Epithelial cell of proximal tubule (primary cell): Measurements from ENCODE around the gene TBCD. TPM values are rescaled to one million over a fixed set of nuclear protein-coding genes. Genes with fewer than 3 reads are reported as not detected.

Source experiments
- DNase-seq: peaks from one replicate; pipeline ENCODE4 v3.0.0-alpha.2; 2011; ENCODE audit warnings: low read depth
- H3K4me3 ChIP-seq: 2 replicates; pipeline ENCODE4 v1.5.1; 2011; ENCODE audit warnings: low read depth, mild to moderate bottlenecking, low read length
- CTCF ChIP-seq: conservative IDR thresholded peaks from 2 replicates; pipeline ENCODE4 v1.5.1; 2012; ENCODE audit warnings: low read depth, mild to moderate bottlenecking, low read length
- total RNA-seq: library from RNA; depleted of rRNA; stranded (reverse); fragments of >200 nt; gene quantifications from 2 replicates; pipeline ENCODE4 v1.2.3, GENCODE V29; 2015

The TBCD gene
- total RNA-seq, 1 donor from 2014 or later = 46.6 TPM

GRCh38 chr17:82789051-82789592 lies 37.3 kb downstream of the TBCD start:
- no peak for TF ChIP-seq CTCF
- DNase-seq = no peak
- H3K4me3 ChIP-seq = no peak overlapping the region

GRCh38 chr17:82789806-82790205 lies 37.9 kb downstream of the TBCD start:
- no peak overlapping the region for H3K4me3 ChIP-seq
- no peak for DNase-seq
- TF ChIP-seq CTCF = no peak

GRCh38 chr17:82790391-82790790 lies 38.5 kb downstream of the TBCD start:
- H3K4me3 ChIP-seq = no peak overlapping the region
- TF ChIP-seq CTCF = no peak
- no peak for DNase-seq

GRCh38 chr17:82791532-82791931 lies 39.7 kb downstream of the TBCD start:
- DNase-seq = peak; percentile 85
- H3K4me3 ChIP-seq = no peak overlapping the region
- no peak for TF ChIP-seq CTCF

GRCh38 chr17:82793974-82794630 lies 42.2 kb downstream of the TBCD start:
- DNase-seq = no peak
- no peak overlapping the region for H3K4me3 ChIP-seq
- no peak for TF ChIP-seq CTCF

- DNase-seq = no peak
- no peak overlapping the region for H3K4me3 ChIP-seq
- TF ChIP-seq CTCF = no peak
Measured at GRCh38 chr17:82794781-82795482, 43.1 kb downstream of the TBCD start.
